Mucosa of rectum (tissue), 2 donors: Measurements from ENCODE around the gene CLCNKA.
A peak's percentile ranks its signal among the peaks of the same experiment; 100 is the strongest.
"Not testable (repeated sequence)": the region's sequence is repeated elsewhere in the genome, so short reads cannot be mapped to it uniquely, and the experiment has no call there.

Experiments used
- H3K27ac ChIP-seq, 2 donors: one replicate each; pipeline ENCODE4 v1.7.0; 2013; ENCODE audit warnings: inconsistent platforms in 2 of 2, low read depth in 2 of 2, low read length in 2 of 2
- H3K27me3 ChIP-seq, 2 donors: one replicate each; pipeline ENCODE4 v1.7.0; 2013; ENCODE audit warnings: low read length in 2 of 2; ENCODE audit not compliant: control insufficient read depth in 2 of 2, insufficient read depth in 2 of 2
- H3K36me3 ChIP-seq, 2 donors: one replicate each; pipeline ENCODE4 v1.7.0; 2013; ENCODE audit warnings: low read length in 2 of 2; ENCODE audit not compliant: control insufficient read depth in 2 of 2, insufficient read depth in 2 of 2
- H3K4me1 ChIP-seq, 2 donors: one replicate each; pipeline ENCODE4 v1.7.0; 2013; ENCODE audit warnings: low read length in 2 of 2, mild to moderate bottlenecking in 1 of 2; ENCODE audit not compliant: control insufficient read depth in 2 of 2, insufficient read depth in 2 of 2
- H3K4me3 ChIP-seq, 2 donors: one replicate each; pipeline ENCODE4 v1.7.0; 2013; ENCODE audit warnings: low read length in 2 of 2
- H3K9ac ChIP-seq, 2 donors: one replicate each; pipeline ENCODE4 v1.7.0; 2013; ENCODE audit warnings: low read length in 2 of 2, low read depth in 1 of 2, mild to moderate bottlenecking in 1 of 2
- H3K9me3 ChIP-seq, 2 donors: one replicate each; pipeline ENCODE4 v1.7.0; 2013; ENCODE audit warnings: low read length in 2 of 2; ENCODE audit not compliant: control insufficient read depth in 2 of 2
- donor health status: healthy.
- donor health status: Normal muscosa, but diverticular disease.

The CLCNKA gene

DNA sequence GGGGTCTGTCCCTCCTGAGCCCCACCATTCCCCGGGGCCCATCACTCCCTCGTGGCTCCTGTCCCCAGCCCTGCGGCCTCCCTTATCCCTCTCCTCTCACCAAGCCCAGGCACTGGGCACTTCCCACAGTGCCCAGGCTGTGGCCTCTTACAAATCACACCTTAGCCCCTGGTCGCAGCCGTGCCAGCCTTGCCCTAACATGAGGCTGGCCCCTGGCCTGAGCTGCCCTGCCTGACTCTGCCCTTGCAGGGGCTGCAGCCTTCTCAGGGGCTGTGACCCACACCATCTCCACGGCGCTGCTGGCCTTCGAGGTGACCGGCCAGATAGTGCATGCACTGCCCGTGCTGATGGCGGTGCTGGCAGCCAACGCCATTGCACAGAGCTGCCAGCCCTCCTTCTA is 30.1 kb downstream of the CLCNKA start:
- H3K9ac ChIP-seq, H3K9me3 ChIP-seq, H3K4me1 ChIP-seq, H3K36me3 ChIP-seq, H3K27ac ChIP-seq, H3K27me3 ChIP-seq, H3K4me3 ChIP-seq: not testable (repeated sequence)

DNA sequence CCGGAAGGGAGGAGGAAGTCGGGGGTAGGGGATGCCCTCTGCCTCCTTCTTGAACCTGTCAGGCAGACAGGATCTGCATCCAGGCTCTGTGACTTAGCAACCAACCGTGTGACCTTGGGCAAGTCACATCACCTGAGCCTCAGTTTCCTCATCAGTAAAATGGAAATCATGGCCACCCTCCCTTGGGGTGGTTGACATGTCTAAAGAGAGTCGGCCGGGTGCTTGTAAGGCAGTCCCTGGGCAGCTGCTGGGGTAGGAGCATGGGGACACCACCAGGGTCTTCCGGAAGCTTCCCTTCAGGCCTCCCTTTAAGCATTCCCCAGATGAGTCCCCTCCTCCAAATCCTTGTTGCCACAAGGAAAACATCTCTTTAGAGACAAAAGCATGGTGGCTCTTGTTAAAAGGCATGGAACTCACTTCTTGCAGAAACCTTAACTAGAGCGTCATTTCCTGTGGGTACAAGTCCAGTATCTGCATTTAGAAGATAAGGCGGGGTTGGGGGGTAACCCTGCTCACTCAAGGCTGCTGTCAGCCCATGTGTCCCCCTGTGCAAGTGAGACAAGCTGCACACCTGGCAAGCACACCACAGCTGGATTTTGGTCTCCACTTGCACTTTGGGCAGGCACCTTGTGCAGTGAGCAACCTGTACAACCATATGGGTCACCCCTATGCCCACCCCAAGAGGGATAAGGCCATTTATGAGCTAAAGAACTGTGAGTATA is 32.1 kb downstream of the CLCNKA start:
- peaks cover 0 to 4% of the 10 kb centered on the region in 2 donors for H3K4me1 ChIP-seq
- H3K36me3 ChIP-seq, result no peaks in the 10 kb centered on the region
- no peak overlapping the region for H3K9ac ChIP-seq
- H3K4me3 ChIP-seq, result no peak overlapping the region
- H3K27ac ChIP-seq, result no peak overlapping the region
- H3K27me3 ChIP-seq, result no peaks in the 10 kb centered on the region
- H3K9me3 ChIP-seq, result no peaks in the 10 kb centered on the region

DNA sequence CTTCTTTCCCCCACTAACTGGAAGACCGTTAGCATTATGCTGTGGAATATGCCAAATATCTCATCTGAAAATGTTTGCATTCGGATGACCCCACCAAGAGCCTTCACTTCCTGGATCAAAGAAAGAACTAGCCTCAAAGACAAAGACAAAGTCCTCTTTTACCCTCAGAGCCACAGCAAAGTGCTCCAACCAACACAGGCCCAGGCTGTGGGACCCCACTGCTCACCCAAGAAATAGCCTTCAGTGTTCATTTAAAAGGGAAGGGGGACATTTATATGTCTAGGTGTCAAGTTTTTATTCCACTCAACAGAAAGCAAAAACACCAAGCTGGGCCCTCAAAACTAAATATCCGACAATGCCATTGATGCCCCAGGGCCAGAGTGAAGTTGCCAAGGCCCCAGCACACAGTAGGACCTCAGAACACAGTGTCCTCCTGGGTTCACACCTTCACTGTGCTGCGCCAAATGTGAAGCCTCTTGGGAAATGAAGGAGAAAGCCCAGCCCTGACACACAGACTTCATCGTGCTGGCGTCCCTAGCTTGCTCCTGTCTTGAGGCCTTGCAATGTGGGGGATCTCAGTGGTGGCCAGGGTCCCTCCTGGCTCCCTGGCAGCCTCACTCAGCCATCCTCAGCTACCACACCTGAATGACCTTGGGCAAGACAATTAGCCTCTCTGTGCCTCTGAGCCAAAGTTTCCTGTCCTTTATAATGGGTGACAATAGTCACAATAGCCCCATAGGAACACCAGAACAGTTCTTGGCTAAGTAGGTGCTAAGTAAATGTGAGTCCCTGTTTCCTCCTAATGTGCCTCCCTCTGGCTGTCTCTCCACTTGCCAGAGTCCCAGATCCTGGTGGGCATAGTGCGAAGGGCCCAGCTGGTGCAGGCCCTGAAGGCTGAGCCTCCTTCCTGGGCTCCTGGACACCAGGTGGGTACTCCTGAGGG is 33.0 kb downstream of the CLCNKA start:
- Histone ChIP-seq H3K4me1 (peaks cover 0 to 4% of the 10 kb centered on the region in 2 donors), H3K36me3 (no peaks in the 10 kb centered on the region), H3K9me3 (no peaks in the 10 kb centered on the region), H3K27me3 (no peaks in the 10 kb centered on the region), H3K9ac (no peak overlapping the region), H3K4me3 (no peak overlapping the region), H3K27ac (no peak overlapping the region)

DNA sequence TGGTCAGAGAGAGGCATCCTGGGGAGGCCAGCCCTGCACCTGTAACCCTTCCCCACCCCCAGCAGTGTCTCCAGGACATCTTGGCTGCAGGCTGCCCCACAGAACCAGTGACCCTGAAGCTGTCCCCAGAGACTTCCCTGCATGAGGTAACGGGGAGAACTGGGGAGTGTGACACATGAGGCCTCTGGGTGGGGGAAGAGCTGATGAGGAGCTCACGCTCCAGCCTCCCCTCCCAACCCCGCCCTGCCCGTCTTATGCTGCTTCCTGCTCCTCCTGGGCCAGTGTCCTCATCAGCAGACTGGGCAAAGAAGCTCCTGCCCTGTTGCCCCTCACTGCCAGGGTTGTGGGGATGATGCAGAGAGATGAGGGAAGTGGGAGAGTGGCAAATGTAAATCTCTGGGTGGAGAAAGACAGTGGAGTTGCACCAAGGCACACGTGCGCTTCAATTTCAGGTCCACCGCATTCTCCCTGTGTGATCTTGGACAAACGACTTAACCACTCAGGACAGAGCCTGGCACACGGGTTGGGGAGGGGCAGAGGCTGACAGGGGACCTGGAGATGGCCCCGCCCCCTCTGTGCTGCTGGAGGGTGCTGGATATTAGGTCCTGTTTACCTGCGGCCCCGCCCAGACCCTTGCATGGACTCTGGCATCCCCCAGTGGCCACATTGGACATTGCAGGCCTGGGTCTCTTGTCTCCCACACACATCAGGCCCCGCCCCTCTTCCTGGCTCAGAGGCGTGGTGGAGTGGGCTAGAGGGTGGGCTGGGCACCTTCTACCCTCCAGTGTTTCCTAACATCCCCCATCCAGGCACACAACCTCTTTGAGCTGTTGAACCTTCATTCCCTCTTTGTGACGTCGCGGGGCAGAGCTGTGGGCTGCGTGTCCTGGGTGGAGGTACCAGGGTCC is 34.0 kb downstream of the CLCNKA start:
- H3K4me3 ChIP-seq, result no peak overlapping the region
- no peak overlapping the region for H3K27ac ChIP-seq
- H3K9ac ChIP-seq, result peak overlapping the region in 1 of 2 donors; percentile 17
- no peaks in the 10 kb centered on the region for H3K36me3 ChIP-seq
- H3K27me3 ChIP-seq, result no peaks in the 10 kb centered on the region
- H3K9me3 ChIP-seq, result no peaks in the 10 kb centered on the region
- peaks cover 0 to 4% of the 10 kb centered on the region in 2 donors for H3K4me1 ChIP-seq

DNA sequence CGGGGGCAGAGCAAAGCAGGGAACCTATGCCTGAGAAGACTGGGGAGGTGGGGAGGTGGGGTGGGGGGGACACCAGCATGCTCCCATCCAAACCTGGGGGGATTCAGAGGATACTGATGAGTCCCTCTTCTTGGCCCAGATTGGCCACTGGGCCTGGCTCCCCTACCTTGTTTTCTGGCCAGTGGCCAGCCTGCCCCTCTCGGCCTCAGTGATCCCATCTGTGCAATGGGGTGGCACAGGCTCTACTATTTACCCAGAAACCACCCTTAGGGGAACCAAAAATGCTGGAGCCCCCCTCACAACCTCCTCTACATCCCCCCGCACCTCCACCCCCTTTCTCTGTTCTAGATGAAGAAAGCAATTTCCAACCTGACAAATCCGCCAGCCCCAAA is 34.7 kb downstream of the CLCNKA start:
- H3K27me3 ChIP-seq, H3K27ac ChIP-seq, H3K4me3 ChIP-seq: not testable (repeated sequence)

DNA sequence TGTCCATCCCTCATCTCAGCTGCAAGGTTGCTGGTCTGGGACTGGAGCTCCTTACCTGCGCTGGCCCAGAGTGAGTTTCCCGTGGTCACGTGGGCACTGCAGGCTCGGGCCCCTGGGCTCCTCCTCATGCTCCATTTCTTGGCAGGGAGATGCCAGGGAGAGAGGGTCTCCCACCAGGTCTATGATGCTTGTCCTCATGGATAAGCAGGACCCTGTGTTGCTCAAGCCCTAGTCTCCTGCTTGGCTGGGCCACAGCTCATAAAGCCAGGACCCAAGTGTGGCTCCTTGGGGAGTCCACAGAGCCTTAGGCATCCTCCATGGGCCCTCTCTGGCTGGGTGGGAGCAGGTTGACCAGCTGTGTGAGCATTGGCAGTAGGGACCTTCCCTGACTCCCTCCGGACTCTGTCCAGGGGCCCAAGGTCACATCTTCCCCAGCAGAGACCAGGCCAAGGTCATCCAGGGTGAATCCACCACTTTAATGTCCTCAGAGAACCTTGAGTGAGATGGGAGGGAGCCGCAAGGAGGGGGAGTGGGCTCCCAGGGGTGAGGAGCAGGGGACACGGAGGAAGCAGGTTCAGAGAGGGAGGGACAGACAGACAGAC is 35.6 kb downstream of the CLCNKA start:
- not testable (repeated sequence) for H3K36me3 ChIP-seq

More for the DNA sequence above, 34.7 kb downstream of the CLCNKA start:
- not testable (repeated sequence) for H3K9me3 ChIP-seq, H3K4me1 ChIP-seq, H3K9ac ChIP-seq, H3K36me3 ChIP-seq

DNA sequence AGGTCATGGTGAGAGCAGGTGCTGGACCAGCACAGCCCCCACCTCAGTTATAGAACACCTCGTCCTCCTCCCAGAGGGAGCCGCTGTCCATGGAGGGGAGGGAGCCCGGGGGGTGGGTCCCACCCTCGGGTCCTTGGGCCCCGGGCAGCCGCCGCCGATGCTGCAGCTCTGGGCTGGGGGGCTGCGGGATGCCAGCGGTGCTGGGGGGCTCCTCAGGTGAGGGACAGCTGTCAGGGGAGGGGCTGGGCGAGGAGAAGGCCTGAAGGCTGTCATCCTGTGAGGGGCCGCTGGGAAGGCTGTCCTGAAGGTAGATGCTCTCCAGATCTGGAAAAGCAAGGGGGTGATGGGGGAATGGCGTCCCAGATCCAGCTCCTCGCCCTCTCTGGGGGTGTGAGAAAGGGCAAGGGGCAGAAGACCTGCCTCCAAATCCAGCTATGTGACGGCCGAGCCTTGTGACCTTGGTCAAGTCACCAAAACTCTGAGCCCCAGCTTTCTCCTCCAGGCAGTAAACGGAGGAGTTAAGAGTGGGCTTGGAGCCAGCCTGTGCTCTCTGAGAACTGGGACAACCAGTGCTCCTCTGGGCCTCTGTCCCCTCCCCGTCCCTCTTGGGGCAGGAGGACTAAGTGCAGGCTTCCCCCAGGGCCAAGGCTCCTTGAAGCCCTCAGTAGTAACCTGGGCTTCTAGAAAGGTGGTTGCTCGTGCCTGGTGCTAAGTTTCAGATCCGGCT is 36.7 kb downstream of the CLCNKA start:
- not testable (repeated sequence) for H3K36me3 ChIP-seq, H3K9me3 ChIP-seq, H3K27me3 ChIP-seq, H3K4me1 ChIP-seq, H3K4me3 ChIP-seq, H3K9ac ChIP-seq, H3K27ac ChIP-seq

More for the DNA sequence above, 35.6 kb downstream of the CLCNKA start:
- not testable (repeated sequence) for H3K9me3 ChIP-seq, H3K27me3 ChIP-seq, H3K4me3 ChIP-seq, H3K9ac ChIP-seq, H3K27ac ChIP-seq, H3K4me1 ChIP-seq

DNA sequence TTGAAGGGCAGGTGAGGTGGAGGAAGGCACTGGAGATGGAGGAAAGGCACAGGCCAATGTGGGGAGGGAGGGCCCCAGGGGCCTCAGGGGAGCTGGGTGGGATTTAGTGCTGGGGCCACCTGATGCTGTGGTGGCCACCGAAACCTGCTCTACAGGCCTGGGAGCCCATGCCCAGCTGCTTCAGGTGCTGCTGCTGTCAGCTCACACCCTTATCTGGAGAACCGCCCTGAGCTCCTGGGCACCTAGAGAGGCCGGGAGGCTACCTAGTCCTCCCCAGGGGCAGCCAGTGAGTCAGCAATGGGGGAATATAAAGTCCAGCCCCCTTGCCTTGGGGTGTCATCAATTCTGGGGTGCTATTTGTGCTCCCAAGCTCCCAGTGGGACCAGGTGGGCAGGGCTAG is 39.4 kb downstream of the CLCNKA start:
- H3K27ac ChIP-seq, result no peak overlapping the region
- no peak overlapping the region for H3K9ac ChIP-seq
- no peaks in the 10 kb centered on the region for H3K4me1 ChIP-seq
- H3K9me3 ChIP-seq, result no peaks in the 10 kb centered on the region
- no peaks in the 10 kb centered on the region for H3K27me3 ChIP-seq
- H3K4me3 ChIP-seq, result no peak overlapping the region
- H3K36me3 ChIP-seq, result no peaks in the 10 kb centered on the region

DNA sequence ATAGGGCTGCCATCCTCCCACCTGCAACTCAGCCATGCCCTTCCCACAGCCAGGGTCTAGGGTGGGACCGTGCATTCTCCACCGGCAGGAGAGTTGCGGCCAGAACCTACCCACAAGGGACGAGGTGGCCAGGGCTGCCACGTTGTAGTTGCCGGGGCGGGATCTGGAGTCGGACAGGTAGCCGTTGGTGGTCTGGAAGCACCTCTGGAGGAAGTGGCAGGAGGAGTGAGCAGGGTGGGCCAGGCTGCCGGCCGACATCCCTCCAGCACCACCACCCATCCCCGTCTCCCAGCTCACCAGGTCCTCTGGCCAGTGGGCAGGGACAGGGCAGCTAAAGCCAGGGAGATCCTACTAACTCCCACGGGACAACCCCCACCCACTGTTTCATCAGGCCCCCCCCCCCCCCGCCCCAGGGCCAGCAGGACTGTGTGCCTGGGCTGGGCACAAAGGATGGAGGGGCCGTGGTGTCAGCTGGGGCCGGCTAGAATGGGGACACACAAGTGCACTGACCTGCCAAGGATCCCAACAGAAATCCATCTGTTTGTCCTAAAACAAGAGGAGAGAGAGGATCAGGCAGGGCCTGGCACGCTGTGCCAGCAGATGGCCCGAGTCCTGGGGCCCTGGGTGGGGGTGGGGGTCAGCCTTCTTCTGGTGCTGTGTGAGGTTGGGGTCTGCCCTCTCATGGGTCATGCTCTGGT is 40.3 kb downstream of the CLCNKA start:
- H3K36me3 ChIP-seq, H3K4me1 ChIP-seq, H3K9me3 ChIP-seq, H3K4me3 ChIP-seq, H3K27me3 ChIP-seq, H3K9ac ChIP-seq, H3K27ac ChIP-seq: not testable (repeated sequence)
